HepG2 (cell line): ENCODE results near the gene BICRA. TPM values are rescaled to one million over a fixed set of nuclear protein-coding genes. Genes with fewer than 3 reads are reported as not detected.

ENCODE experiments used
- CEBPG ChIP-seq: IDR thresholded peaks from 2 replicates; pipeline ENCODE4 v1.6.1; 2016
- GABPB1 ChIP-seq: IDR thresholded peaks from 2 replicates; pipeline ENCODE4 v1.6.1; 2016; ENCODE audit warnings: mild to moderate bottlenecking, missing genetic modification reagents, moderate library complexity, missing compliant biosample characterization
- HDAC1 ChIP-seq: sonication (generic); formaldehyde crosslinking; IDR thresholded peaks from 2 replicates; pipeline ENCODE4 v1.5.1; 2020; ENCODE audit warnings: mild to moderate bottlenecking, missing genetic modification reagents
- KDM5B ChIP-seq: sonication (generic); formaldehyde crosslinking; IDR thresholded peaks from 2 replicates; pipeline ENCODE4 v1.4.0; 2020; ENCODE audit warnings: missing genetic modification reagents, mild to moderate bottlenecking, borderline replicate concordance
- SALL1 ChIP-seq: sonication (generic); formaldehyde crosslinking; IDR thresholded peaks from 2 replicates; pipeline ENCODE4 v1.8.0; 2022; ENCODE audit warnings: mild to moderate bottlenecking, missing genetic modification reagents
- TBX2 ChIP-seq: sonication (generic); formaldehyde crosslinking; IDR thresholded peaks from 2 replicates; pipeline ENCODE4 v1.5.0; 2020; ENCODE audit warnings: missing genetic modification reagents, mild to moderate bottlenecking, borderline replicate concordance
- ZNF12 ChIP-seq: sonication (generic); formaldehyde crosslinking; IDR thresholded peaks from 2 replicates; pipeline ENCODE4 v1.5.0; 2020; ENCODE audit warnings: missing genetic modification reagents
- ZNF281 ChIP-seq: sonication (generic); formaldehyde crosslinking; IDR thresholded peaks from 2 replicates; pipeline ENCODE4 v1.4.0; 2020; ENCODE audit warnings: missing genetic modification reagents, borderline replicate concordance
- ZNF512 ChIP-seq: sonication (generic); formaldehyde crosslinking; IDR thresholded peaks from 2 replicates; pipeline ENCODE4 v1.4.0; 2020; ENCODE audit warnings: mild to moderate bottlenecking, missing genetic modification reagents
- ZNF710 ChIP-seq: sonication (generic); formaldehyde crosslinking; IDR thresholded peaks from 2 replicates; pipeline ENCODE4 v1.5.0; 2020; ENCODE audit warnings: mild to moderate bottlenecking, missing genetic modification reagents, borderline replicate concordance
- ZNF891 ChIP-seq: sonication (generic); formaldehyde crosslinking; IDR thresholded peaks from 2 replicates; pipeline ENCODE4 v1.5.0; 2020; ENCODE audit warnings: mild to moderate bottlenecking, missing genetic modification reagents
- polyA plus RNA-seq, 8 experiments: library from polyadenylated mRNA; depleted of rRNA in 3 of 8; stranded (reverse) in 7 of 8; unstranded in 1 of 8; fragments of >200 nt; fragmentation: Illumina TruSeq in 4 of 8; extraction: Trizol in 4 of 8; gene quantifications; 2 replicates each; pipeline versions ENCODE4 v1.2.1 to v1.2.3, GENCODE V29; 2011 to 2016; ENCODE audit warnings: low read depth in 4 of 8, missing spikeins in 1 of 8, mixed read lengths in 1 of 8; ENCODE audit not compliant: insufficient read depth in 1 of 8
- total RNA-seq, 5 experiments: library from RNA; depleted of rRNA; stranded (reverse); fragments of >200 nt; fragmentation: Illumina TruSeq; extraction: Trizol; gene quantifications; 2 replicates each; pipeline ENCODE4 v1.2.3, GENCODE V29; 2016; ENCODE audit warnings: low read depth in 1 of 5
- TF ChIP-seq, protein P1 (sequence below): sonication (generic); IDR thresholded peaks from 2 replicates; pipeline ENCODE4 v1.6.1; 2016; ENCODE audit warnings: low read depth, borderline replicate concordance
- TF ChIP-seq, protein P2 (sequence below): sonication (generic); formaldehyde crosslinking; IDR thresholded peaks from 2 replicates; pipeline ENCODE4 v1.8.0; 2022; ENCODE audit warnings: missing genetic modification reagents, mild to moderate bottlenecking, borderline replicate concordance
- TF ChIP-seq, protein P3 (sequence below): sonication (generic); formaldehyde crosslinking; conservative IDR thresholded peaks from 2 replicates; pipeline ENCODE4 v1.4.0; 2020; ENCODE audit warnings: missing genetic modification reagents

The BICRA gene
- total and polyA plus RNA-seq, 2 of the 13 experiments (the other 11 are each of a cell fraction or from before 2014, with no cell fraction given), result 0.55 to 0.71 TPM

- TF ChIP-seq, protein P1, sequence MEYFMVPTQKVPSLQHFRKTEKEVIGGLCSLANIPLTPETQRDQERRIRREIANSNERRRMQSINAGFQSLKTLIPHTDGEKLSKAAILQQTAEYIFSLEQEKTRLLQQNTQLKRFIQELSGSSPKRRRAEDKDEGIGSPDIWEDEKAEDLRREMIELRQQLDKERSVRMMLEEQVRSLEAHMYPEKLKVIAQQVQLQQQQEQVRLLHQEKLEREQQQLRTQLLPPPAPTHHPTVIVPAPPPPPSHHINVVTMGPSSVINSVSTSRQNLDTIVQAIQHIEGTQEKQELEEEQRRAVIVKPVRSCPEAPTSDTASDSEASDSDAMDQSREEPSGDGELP, result peak; percentile 71; the same call in 1 of the 2 replicates
- TF ChIP-seq CEBPG (CRISPR knock-in tag) (no peak), ZNF710 (peak; percentile 57; the same call in 1 of the 2 replicates), SALL1 (CRISPR knock-in tag) (peak; percentile 32), TBX2 (CRISPR knock-in tag) (0 out of 2 replicates have a peak, but pooled peaks have one; percentile 30), ZNF12 (CRISPR knock-in tag) (no peak), ZNF891 (peak; percentile 51; the same call in 1 of the 2 replicates), KDM5B (CRISPR knock-in tag) (peak; percentile 71), ZNF281 (CRISPR knock-in tag) (peak; percentile 94), HDAC1 (CRISPR knock-in tag) (peak; percentile 76), GABPB1 (peak; percentile 38; the same call in 1 of the 2 replicates), ZNF512 (CRISPR knock-in tag) (0 out of 2 replicates have a peak, but pooled peaks have one; percentile 49)
- TF ChIP-seq, protein P2, sequence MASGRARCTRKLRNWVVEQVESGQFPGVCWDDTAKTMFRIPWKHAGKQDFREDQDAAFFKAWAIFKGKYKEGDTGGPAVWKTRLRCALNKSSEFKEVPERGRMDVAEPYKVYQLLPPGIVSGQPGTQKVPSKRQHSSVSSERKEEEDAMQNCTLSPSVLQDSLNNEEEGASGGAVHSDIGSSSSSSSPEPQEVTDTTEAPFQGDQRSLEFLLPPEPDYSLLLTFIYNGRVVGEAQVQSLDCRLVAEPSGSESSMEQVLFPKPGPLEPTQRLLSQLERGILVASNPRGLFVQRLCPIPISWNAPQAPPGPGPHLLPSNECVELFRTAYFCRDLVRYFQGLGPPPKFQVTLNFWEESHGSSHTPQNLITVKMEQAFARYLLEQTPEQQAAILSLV (CRISPR knock-in tag), result no peak
- TF ChIP-seq, protein P3, sequence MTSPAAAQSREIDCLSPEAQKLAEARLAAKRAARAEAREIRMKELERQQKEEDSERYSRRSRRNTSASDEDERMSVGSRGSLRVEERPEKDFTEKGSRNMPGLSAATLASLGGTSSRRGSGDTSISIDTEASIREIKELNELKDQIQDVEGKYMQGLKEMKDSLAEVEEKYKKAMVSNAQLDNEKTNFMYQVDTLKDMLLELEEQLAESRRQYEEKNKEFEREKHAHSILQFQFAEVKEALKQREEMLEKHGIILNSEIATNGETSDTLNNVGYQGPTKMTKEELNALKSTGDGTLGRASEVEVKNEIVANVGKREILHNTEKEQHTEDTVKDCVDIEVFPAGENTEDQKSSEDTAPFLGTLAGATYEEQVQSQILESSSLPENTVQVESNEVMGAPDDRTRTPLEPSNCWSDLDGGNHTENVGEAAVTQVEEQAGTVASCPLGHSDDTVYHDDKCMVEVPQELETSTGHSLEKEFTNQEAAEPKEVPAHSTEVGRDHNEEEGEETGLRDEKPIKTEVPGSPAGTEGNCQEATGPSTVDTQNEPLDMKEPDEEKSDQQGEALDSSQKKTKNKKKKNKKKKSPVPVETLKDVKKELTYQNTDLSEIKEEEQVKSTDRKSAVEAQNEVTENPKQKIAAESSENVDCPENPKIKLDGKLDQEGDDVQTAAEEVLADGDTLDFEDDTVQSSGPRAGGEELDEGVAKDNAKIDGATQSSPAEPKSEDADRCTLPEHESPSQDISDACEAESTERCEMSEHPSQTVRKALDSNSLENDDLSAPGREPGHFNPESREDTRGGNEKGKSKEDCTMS (CRISPR knock-in tag), result no peak
Measured at GRCh38 chr19:47719047-47719859, 110.3 kb downstream of the BICRA start (continued).
